ACHN (cell line): Measurements from ENCODE around the gene WDR82.

Experiments used
- DNase-seq: peaks from one replicate; pipeline ENCODE4 v3.0.0-alpha.2; 2015
- in situ Hi-C: cut with HindIII; loops from 2 replicates; pipeline ENCODE4 v1.10.0; 2017; ENCODE audit warnings: low sequenced_read_pairs, low pct_ligation_motif_present, low pct_unique_long_range_greater_than_20kb

Gene WDR82

DNA sequence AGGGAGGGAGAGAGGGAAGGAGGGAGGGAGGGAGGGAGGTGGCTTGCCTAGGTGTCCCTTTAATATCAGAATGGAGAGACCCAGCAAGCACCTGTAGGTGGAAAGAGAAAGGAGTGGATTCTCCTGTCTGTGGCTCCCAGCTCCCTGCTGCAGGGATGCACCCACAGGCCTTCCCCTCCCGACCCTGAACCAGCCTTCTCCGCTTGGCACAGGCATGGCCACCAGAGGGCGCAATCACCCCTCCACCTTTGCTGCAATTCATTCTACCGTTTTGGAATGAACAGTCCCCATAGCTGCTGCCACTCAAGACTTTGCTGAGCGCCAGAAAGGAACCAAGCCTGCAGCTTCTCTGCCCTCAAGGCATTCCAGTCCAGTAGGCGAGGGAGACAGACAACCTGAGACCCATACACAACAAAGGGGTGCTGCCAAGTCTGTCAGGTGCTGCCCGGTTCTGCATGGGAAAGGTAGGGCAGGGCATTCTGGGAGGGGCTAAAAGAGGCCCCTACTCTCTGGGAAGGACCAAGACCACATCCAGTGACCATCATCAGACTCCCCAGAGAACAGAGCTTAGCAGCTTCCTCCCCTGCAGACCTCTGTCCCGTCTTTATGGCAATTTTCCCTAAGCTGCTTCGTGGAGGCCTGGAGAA is 57.9 kb downstream of the WDR82 start:
- in situ Hi-C loops, result no loop called here
- peak; percentile 56 for DNase-seq

DNA sequence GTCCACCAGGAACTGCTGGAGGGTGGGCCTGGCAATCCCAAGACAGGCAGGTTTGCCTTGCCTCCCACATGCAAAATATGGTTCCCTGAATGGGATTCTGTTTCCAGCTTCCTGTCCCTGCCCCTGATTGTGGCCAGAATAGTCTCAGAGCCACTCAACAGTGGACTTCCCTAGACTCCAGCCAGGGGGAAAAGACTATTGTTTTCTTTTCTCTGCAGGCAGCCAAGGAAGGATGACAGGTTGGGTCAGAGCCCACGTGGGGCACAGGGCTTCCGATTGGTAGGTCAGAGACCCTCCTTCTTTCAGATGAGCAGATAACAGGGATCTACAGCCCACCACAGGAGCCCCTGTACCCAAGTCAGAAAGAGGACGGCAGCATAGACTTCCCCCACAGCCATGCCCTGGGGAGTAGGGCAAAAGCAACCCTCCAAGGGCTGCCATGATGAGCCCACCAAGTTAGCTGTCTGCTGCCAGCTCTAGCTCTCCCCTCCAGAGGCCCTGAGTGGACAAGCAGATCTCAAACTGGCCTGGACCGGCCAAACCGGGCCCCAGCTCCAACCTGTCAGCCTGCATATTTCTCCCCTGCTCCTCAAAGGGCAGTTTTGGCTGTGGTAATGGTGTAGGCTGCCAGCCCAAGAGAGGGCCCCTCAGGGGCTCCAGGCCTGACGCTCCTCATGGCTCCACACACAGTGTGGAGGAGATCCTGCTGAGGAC is 59.4 kb downstream of the WDR82 start:
- DNase-seq, result no peak
- in situ Hi-C loops, result no loop called here

DNA sequence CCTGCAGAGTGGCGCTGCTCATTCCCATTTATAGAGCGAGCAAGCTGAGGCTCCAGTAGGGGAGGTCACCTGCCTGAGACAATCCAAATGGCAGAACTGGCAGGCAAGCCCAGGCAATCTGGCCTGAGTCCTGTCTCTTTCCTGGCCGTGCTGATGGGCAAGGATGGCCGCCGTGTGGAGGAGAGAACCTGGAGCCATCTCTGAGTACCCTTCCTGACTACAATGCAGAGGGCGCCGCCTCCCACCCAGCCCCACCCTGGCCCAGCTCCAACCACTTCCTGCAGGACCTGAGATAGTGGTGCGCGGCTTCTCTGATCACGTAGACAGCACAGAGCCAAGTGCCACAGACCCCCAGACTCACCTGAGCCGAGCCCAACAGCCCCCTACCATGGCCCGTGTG is 60.0 kb downstream of the WDR82 start:
- DNase-seq, result no peak
- in situ Hi-C loops, result no loop called here

DNA sequence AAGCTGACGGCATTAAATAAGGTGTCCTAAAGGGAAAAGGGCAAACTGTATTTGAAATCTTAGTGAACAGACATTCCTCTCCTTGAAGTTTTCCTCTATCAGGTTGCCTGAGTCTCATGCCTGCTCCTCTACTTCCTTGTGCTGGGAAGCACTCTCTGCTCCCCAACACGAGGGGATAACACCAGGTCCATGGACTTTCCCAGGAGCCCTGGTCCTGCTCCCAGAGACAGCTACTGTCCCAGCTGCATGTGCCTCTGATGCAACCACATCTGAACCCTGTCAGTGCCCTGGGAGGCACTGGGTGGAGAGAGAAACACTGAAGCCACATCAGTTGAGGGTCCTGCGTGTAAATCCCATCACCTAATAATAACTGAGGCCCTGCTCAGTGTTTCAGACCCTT is 60.4 kb downstream of the WDR82 start:
- in situ Hi-C loops, result no loop called here
- no peak for DNase-seq

DNA sequence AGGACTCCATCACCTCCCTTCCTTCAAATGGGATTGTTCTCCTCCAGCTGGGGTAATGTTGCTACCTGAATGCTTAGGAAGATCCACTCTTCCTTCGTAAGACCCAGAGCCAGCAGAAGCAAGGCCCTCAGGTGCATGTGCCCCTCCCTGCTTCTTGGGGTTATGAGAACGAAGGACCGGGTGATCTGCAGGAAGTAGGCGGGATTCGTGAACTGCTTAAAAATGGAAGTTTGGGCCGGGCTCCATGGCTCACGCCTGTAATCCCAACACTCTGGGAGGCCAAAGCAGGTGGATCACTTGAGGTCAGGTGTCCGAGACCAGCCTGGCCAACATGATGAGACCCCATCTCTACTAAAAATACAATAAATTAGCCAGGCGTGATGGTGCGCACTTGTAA is 61.0 kb downstream of the WDR82 start:
- in situ Hi-C loops, result no loop called here
- no peak for DNase-seq

DNA sequence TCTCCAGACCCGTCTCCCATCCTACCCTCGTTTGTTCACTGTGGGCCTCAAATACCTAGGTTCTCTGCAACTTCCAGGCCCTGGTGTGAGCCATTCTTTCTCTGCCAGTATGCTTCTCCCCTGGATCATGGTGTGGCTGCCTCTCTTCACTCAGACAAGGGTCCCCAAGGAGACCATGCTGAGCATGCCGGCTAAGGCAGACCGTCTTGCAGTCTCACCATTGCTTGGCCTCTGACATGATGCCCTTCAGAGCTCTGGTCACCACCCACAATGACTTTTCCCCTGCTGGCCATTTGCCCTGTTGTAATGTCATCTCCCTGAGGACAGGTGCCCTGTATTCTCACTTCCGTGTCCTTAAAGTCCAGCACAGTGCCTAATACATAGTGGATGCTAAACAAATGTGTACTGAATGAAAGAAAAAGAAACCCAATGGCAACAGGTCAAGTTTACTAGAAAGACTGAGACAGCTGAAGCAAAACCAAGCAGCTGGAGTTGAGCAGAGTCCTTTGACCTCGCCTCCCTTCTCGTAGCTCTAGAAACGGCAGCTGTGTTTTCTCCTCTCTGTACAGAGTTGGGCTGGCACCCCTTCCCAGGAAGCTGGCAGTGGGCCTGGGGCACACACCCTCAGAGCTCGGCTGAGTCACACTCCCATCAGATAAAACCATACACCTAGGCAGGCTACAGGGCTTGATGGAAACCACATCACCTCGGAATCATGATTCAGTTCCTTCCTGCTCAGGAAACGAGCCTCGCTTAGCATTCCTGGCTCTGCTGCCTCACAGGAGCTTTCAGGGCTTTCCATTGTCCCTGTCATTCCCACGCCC is 61.7 kb downstream of the WDR82 start:
- peak; percentile 58 for DNase-seq
- in situ Hi-C loops, result no loop called here

DNA sequence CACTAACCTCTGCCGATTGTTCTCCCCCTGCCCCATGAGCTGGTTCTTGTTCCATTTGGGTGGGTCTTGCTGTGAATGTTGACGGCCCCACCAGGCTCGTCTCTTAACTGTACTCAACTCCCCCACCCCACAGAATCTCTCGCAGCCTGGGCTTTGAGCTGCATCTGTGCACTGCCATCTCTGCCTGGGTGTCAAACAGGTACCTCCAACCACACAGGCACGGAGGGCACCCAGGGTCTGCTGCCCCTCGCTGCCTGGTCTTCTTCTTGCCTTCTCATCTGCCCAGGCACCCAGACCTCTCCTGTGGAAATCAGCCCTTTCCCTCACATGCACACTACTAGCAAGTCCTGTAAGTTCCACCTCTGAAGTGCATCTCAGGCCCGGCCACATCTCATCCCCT is 63.1 kb downstream of the WDR82 start:
- DNase-seq, result no peak
- in situ Hi-C loops, result no loop called here

DNA sequence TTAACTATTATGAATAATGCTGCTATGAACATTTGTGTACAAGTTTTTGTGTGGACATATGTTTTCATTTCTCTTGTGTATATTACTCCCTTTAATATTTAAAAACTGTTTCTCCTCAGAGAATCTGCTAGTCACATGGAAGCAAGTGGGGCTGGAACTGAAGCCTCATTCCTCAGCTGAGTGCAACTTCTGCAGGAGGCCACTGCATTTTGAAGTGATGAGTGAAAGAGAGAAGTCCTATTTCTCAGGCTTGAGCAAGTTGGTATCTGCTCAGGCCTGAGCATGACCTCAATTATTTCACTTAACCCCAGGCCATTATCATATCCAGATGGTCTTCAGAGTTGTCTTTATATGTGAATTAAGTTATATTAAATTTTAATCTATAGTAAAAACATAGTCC is 64.5 kb downstream of the WDR82 start:
- in situ Hi-C loops, result no loop called here

DNA sequence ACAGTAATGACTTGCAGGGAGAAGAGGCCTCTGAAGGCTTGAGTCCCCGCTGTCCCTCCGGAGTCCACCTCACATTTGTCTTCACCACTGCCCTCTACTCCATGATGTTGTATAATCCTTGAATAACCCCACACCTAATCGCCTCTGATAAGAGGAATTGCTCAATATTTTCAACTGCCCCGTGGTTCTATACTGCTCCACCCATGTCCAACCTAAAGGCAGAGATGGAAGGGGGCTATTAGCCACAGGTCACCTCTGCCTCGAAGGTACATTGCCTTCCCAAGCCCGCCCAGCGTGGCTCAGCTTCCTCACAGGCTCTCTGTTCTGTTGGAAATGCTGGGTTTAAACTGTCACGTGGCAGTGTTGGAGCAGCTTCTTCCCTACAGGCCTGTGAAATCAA is 65.4 kb downstream of the WDR82 start:
- DNase-seq, result no peak
- in situ Hi-C loops, result no loop called here

More for the DNA sequence above, 64.5 kb downstream of the WDR82 start:
- no peak for DNase-seq

DNA sequence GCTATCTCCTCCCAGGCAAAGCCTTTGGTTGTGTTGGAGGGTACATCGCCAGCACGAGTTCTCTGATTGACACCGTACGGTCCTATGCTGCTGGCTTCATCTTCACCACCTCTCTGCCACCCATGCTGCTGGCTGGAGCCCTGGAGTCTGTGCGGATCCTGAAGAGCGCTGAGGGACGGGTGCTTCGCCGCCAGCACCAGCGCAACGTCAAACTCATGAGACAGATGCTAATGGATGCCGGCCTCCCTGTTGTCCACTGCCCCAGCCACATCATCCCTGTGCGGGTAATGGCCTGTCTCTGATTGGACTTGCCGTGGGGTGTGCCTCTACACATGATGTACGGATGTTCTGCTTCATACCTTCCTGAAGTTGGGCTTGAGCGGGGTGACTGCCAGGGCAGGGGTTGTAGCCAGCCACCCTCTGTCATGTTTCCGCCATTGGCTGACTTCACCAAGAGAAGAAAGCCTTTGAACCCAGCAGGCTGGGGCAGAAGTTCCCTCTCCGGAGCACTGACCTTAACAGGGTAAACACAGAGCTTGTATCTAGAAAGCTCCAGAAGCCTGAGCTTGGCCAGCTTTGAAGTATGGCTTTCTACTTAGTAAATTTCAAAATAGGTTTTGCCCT is 67.1 kb downstream of the WDR82 start:
- in situ Hi-C loops, result no loop called here
- no peak for DNase-seq

DNA sequence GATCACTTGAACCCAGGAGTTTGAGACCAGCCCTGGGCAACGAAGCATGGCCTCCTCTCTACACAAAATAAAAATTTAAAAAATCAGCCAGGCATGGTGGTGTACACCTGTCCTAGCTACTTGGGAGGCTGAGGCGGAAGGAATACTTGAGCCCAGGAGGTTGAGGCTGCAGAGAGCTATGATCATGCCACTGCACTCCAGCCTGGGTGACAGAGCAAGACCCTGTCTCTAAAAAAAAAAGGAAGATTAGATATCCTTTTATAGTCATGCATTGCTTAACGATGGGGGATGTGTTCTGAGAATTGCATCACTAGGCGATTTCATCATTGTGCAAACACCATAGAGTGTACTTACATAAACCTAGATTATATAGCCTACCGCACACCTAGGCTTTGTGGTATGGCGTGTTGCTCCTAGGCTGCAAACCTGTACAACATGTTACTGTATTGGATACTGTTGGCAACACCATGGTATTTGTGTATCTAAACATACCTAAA is 67.9 kb downstream of the WDR82 start:
- in situ Hi-C loops, result no loop called here
- DNase-seq, result no peak

DNA sequence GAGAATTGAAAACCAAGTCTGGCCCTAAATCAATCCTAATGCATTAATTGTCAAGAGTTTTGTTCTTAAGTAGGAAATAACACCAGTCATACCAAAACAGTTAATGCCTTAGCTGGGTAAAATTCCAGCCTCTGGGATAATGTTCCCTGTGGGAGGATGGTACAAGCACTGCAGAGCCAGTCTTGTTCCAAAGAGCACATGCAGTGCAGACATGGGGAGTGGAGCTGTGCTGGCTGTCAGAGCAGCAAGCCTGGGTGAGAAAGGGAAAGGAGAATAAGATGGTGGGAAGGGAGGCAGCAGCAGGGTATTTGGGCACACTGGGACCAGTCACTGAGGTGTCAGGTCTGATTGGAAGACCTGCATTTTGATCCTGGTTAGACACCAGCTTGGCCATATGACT is 68.4 kb downstream of the WDR82 start:
- in situ Hi-C loops, result no loop called here
- no peak for DNase-seq

DNA sequence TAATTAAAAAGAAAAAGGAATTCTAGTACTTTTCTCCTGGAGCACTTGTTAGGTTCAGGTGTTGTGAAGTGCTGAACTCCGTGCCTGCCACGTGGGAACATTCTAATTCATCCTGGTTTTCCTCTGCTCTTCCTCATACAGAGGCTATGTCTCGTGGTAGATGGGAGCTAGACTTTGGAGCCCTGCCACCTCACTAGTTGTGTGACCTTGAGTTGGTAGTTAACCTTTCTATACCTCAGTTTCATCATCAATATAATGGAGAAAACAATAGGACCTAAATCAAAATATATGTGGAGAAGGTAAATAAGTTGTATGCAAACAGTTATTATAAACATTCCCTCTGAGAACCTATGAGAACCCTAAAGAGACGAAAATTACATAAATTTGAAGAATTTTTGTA is 69.9 kb downstream of the WDR82 start:
- DNase-seq, result no peak
- in situ Hi-C loops, result no loop called here

DNA sequence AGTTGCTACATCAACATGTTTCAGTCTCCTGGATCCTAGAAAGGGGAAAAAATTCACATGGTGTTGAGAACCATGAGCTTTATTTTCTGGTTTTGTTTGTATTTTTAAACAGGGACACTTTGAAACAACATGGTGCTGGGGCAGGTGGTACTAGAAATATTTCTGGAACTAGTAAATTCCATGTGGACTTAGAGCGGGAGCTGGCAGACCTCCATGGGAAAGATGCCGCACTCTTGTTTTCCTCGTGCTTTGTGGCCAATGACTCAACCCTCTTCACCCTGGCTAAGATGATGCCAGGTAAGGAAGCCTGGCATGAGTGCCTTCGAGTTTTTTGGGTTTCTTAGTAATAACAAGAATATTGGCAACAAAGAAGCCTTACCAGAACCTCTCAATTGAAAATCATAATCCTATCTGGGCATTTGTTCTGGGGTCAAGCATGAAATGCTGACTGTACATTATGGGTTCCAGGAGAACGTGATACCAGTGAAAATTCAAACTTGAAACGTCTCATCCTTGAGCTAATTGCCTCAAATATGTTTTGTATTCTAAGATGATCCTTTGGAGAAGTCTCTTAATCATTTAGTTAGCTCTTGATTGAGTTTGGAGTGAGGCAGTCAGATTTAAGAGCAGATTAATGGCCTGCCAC is 72.6 kb downstream of the WDR82 start:
- peak; percentile 34 for DNase-seq
- in situ Hi-C loops, result no loop called here
